ENCODE measurements around the gene PRAC1.

PRAC1 gene

GRCh38 chr17:48747445-48748363, 25.4 kb upstream of the PRAC1 start:
- no peak for DNase-seq (ENCODE audit: low read depth in 2 of 2)

- DNase-seq (ENCODE audit: low read depth in 2 of 2): no peak
These were observed 24.7 kb upstream of the PRAC1 start for GRCh38 chr17:48746916-48747444.

- no peak for DNase-seq (ENCODE audit: low read depth in 2 of 2)
These were observed 23.3 kb upstream of the PRAC1 start for GRCh38 chr17:48745381-48746275.

DNA sequence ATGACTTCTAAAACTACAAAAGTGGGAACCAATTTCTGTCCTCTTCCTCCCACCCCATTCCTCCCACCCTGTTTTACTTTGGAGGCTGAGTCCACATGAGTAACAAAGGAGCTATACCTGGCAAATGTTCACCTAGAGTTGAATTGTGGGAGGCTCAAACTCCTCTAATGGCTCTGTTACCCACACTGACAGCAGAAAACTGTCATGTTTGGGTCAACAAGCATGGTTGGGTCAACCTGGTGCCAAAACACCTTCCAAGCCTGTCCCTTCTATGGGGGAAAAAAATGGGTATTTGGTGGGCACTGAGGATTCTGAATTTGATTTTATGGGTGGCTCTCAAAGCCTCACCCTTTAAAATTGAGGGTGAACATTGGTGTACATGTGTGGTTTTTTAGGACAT, 18.2 kb upstream of the PRAC1 start:
- DNase-seq (ENCODE audit: low read depth in 2 of 2): no peak

DNA sequence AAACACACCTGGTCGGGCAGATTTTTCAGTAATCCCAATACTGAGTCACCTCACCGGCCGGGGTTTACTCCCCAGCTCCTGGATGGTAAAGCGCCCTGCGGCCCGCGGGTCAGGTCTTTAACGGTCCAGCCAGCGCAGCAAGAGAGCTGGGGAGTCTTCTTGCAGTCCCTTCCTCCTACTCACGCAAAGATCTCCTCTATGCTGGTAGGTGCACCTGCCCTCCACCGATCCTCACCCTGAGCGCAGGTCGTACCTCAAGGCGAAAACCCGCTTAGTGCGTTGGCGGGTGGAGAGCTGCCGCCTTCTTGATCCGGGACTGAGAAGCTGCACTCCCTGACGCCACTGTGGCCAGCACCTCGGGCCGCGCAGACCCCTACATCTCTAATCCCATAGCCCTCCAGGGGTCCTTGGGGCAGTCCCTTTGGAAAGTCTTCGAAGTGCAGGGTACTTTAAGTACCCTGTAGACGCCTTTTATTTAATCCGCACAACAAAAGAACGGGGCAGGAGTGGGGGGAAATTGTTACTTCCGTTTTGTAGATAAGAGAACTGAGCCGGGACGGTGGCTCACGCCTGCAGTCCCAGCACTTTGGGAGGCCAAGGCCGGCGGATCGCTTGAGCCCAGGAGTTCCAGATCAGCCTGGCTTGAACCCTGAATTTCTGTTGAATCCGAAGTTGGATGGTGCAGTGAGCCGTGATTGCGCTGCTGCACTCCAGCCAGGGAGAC, 16.6 kb upstream of the PRAC1 start:
- DNase-seq (ENCODE audit: low read depth in 2 of 2): no peak

DNA sequence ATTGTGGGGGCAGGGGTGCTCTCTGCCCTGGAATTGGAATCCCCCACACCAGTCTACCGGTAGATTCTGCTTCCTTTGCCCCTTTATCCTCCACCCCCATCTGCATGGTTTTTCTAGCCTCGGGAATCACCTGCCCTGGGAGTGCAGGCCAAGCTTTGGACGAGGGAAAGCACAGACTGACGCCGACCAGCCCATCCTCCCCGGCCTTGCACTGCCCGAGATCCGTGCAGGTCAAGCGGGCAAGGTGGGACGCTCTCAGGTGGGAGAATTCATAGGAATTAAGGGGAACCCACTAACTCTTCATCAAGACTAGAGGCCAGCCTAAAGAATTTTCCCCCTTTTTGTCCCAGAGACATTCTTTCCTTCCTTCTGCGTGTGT, 16.1 kb upstream of the PRAC1 start:
- no peak for DNase-seq (ENCODE audit: low read depth in 2 of 2)

GRCh38 chr17:48737330-48738043, 15.2 kb upstream of the PRAC1 start:
- no peak for DNase-seq (ENCODE audit: low read depth in 2 of 2)

DNA sequence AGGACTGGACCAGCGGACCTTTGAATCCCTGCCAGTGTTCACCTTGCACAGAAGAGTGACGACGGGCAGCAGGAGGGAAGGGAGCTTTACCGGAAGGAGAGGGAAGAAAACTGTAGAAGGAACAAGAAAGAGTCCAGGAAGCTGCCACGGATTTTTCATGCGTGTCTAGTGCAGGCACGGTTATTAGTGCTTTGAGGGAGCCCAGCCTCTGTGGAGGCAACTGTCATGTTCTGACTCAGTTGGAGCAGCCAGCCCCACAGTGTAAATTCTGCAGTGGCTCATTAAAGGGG, 12.7 kb upstream of the PRAC1 start:
- no peak for DNase-seq (ENCODE audit: low read depth in 2 of 2)

DNA sequence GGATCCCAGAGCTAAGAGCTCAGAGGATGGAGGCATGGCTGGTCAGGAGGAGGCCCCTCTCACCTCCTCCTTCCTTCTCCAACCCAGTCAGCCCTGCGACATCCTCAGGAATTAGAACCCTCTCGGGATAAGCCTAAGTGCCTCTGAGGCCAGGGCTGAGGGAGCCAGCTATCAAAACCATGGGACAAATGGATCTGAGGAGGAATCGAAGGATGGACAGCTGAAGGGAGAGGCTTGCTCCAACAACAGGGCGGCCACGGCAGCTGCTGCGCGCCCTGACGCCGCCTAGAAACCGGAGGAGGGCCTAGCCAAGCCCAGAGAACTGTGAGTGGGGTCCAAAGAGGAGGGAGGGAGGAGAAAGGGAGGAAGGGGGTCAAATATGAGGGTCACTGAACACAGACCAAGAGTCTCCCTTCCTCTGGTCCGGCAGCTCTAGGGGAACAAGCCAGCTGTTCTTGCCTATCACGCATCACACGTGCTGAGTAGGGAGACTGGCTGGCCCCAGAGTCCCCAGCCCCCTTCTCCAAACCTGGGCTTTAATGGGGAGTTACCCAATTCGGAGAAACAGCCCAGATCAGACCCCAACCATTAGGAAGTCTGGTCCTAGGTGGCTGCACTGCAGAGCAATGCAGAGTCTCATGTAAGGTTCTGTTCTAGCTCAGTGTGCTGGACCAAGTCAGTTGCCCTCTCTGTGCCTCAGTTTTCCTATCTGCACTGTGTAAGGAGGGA, 12.2 kb upstream of the PRAC1 start:
- no peak for DNase-seq (ENCODE audit: low read depth in 2 of 2)

DNA sequence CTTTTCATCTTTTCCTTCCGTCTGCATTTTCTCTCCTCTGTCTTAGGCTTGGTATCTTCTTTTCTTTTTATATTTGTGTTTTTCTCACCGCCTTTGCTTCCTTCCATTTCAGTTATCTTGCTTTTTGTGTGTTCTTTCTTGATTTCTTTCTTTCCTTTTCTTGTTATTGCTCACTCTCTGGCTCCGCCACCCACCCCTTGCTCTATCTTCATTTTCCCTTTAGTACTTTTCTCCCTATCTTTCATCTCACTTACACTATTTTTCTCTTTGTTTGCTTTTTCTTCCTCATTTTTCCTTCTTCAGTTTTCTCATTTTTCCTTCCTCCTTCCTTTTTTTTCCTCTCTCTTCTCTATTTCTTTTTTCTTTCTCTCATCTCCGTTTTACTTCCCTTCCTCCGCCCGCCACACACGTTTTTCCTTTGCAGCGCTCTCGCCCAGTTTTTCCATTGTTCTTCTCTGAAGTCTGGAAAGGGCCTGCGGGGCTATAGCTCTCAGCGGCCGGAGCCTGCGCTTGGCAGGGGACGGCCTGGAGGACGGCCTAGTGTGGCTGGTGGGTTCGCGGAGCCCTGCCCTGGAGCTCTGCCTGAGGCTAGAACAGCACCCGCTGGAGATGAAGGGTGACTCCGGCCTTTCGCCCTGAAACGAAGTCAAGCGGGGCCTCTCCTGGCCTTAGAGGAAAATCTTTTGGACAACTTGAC, 11.5 kb upstream of the PRAC1 start:
- no peak for DNase-seq (ENCODE audit: low read depth in 2 of 2)

- DNase-seq (ENCODE audit: low read depth in 2 of 2): no peak
These were observed 10.6 kb upstream of the PRAC1 start for GRCh38 chr17:48732688-48733629.

DNA sequence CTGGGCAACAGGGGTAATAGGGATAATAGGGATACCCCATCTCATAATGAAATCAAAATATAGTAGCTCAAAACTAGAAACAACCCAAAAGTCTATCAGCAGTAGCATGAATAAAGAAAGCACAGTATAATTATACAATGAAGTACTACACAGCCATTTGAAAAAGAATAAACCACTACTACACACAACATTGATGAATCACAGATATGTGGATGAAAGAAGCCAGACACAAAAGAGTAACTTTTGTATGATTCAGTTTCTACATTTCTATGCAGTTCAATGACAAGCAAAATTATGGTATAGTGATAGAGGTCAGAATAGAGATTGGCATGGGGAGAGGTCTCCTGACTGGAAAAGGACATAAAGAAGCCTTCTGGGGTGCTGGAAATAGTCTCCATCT, 9.0 kb upstream of the PRAC1 start:
- DNase-seq (ENCODE audit: low read depth in 2 of 2): no peak

DNA sequence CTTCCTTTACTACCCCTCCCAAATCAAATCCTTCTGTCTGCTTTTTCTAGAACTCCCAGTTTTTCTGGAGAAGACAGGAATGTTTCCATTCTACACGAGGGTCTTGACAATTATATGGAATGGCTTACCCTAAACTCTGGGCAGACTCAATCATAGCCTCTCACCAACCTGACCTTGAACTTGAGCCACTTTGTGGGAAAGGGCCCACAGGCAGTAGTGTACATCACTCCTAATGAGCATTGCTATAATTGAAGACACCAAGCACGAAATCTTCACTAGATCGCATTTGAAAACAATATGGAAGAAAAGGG, 7.9 kb upstream of the PRAC1 start:
- DNase-seq (ENCODE audit: low read depth in 2 of 2): no peak

DNA sequence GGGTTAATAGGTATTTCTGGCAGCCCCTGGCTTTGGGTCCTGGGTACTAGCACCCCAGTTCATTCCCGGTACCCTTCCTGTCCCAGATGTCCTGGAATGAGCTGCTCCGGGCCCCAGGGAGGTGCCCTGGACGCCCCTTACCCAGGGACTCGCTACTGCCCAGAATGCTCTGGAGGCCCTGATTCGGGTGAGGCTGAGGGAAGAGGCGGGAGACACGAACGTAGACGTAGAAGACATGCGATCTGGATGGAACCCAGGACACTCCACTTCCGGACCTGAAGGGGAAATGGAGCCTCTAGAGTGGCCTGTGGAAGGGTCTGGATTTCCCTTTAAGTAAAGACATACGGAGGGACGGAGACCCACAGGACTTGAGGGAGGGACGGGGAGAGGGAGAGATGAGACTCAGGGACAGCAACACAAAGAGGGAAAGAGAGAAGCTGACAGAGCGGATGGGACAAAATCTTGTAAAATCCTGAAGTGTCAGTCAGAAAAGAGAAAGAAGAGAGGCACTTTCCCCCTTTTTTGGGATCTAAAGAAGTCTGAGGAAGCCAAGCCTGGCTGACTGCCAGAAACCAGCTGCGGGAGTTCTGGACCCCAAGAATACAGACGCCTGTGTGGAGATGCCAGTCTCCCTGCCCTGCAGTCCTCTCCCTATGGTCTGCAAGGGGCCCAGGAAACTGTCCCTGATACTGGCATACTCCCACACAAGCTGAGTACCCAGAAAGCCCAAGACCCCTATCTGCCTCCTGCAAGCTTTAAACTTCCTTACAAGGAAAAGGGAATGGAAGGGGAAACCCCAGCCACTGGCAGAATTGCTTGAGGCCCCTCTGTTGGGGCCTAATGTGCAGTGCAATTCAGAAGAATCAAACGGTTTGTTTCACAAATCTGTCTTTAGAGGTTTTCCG, 7.3 kb upstream of the PRAC1 start:
- no peak for DNase-seq (ENCODE audit: low read depth in 2 of 2)

DNA sequence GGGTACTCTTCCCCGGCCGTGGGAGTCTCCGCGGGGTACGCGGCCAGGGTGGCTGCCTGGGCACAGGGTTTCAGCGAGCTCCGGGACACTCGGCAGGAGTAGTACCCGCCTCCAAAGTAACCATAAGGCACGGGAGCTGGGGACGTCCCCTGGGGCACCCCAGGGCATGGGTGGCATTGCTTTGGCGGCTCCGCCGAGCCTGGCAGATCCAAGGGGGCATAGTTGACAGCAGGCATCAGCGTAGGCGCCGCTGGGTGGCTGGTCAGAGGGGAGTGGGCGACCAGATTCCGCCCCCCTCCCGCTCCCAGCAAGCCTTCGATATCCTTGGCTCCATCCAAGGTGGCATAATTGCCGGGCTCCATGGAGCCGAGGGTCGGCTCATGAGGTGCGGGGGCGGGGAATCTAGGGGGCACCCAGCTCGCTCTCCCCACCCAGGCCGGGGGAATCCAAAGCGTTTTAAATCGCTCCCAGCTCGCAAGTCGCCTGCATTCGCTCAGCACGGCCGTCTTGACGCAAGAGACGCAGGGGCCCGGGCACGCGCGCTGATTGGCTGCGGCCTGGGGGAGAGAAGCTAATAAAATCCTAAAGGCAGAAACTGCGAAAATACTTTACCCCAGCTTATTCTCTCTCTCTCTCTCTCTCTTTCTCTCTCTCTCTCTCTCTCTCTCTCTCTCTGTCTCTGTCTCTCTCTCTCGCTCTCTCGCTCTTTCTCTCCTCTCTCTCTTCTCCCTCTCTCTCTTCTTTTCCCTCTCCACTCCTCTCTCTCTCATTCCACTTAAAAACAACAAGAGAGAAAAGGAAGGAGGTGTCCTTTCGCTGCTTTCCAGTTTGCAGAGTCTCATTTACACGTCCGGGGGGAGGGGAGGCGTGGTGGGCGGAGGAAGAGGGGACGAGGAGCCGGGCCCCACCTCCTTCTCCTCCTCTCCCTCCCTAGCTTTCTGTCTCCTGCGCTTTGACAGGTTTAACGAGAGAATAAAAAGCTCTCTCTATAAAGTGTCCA, 6.2 kb upstream of the PRAC1 start, which contains the start of gene HOXB13:
Gene HOXB13, minus strand, starts transcription at position 519 of the 1,000 bp plus-strand sequence. Its CDS starts 157 bp downstream, at position 362.
- DNase-seq (ENCODE audit: low read depth in 2 of 2): no peak

DNA sequence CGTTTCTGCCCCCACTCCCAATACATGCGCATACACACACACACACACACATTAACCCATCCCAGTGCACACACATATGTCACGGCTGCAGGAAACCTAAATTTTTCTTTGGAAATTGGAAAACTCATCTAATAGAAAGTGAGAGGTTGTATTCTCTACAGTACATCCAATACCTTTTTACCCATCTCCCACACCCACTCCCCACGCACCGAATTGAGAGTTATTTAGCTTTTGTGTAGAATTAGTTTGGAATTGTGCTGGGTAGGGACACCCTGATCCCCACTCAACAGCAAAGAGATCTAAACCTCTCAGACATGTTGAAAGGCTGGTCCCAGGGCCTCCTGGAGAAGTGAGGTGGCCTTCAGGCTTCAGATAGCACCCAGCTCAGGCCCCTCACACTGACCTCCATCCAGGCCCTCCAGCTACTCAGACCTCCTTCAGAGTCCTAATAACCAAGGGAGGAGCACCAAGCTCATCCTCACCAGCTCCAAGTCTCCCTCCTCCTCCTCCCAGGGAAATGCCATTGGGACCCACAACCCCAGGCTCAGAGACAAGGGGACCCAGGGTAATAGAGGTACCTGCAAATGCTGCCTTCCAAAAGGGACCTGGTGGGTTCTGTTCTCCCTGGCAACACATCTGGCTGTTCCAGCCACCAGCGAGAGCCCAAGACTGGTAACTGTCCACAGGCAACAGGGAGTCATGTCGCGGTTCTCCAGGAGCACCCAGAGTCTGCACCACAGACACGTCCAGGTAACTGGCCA, 5.3 kb upstream of the PRAC1 start:
- DNase-seq (ENCODE audit: low read depth in 2 of 2): no peak
